Epithelial cell of proximal tubule (primary cell): ENCODE results near the gene RAB11FIP4. TPM values are rescaled to one million over a fixed set of nuclear protein-coding genes. Genes with fewer than 3 reads are reported as not detected.
A peak's percentile ranks its signal among the peaks of the same experiment; 100 is the strongest.

Experiments
- DNase-seq: peaks from one replicate; pipeline ENCODE4 v3.0.0-alpha.2; 2011; ENCODE audit warnings: low read depth
- H3K4me3 ChIP-seq: 2 replicates; pipeline ENCODE4 v1.5.1; 2011; ENCODE audit warnings: low read depth, mild to moderate bottlenecking, low read length
- CTCF ChIP-seq: conservative IDR thresholded peaks from 2 replicates; pipeline ENCODE4 v1.5.1; 2012; ENCODE audit warnings: low read depth, mild to moderate bottlenecking, low read length
- total RNA-seq: library from RNA; depleted of rRNA; stranded (reverse); fragments of >200 nt; gene quantifications from 2 replicates; pipeline ENCODE4 v1.2.3, GENCODE V29; 2015

RAB11FIP4 gene
- total RNA-seq, 1 donor from 2014 or later: 15.1 TPM

- no peak overlapping the region for H3K4me3 ChIP-seq
- no peak for TF ChIP-seq CTCF
- no peak for DNase-seq
These were observed 177.1 kb downstream of the RAB11FIP4 start for GRCh38 chr17:31568539-31568938.

- DNase-seq: no peak
- no peak for TF ChIP-seq CTCF
- no peak overlapping the region for H3K4me3 ChIP-seq
These were observed 178.8 kb downstream of the RAB11FIP4 start for GRCh38 chr17:31570231-31570630.

- H3K4me3 ChIP-seq: no peak overlapping the region
- TF ChIP-seq CTCF: no peak
- peak; percentile 46 for DNase-seq
These were observed 179.7 kb downstream of the RAB11FIP4 start for GRCh38 chr17:31570951-31571892.

- H3K4me3 ChIP-seq: no peak overlapping the region
- no peak for DNase-seq
- TF ChIP-seq CTCF: no peak
These were observed 180.9 kb downstream of the RAB11FIP4 start for GRCh38 chr17:31572341-31572740.

GRCh38 chr17:31573047-31573446 lies 181.6 kb downstream of the RAB11FIP4 start:
- no peak for TF ChIP-seq CTCF
- DNase-seq: no peak
- H3K4me3 ChIP-seq: no peak overlapping the region

- DNase-seq: no peak
- no peak for TF ChIP-seq CTCF
- H3K4me3 ChIP-seq: no peak overlapping the region
These were observed 182.4 kb downstream of the RAB11FIP4 start for GRCh38 chr17:31573861-31574260.

- no peak for TF ChIP-seq CTCF
- H3K4me3 ChIP-seq: no peak overlapping the region
These were observed 183.0 kb downstream of the RAB11FIP4 start for GRCh38 chr17:31574458-31574857.

More at GRCh38 chr17:31574458-31574857, 183.0 kb downstream of the RAB11FIP4 start:
- no peak for DNase-seq
